Sigmoid colon (tissue), 7 donors: Measurements from ENCODE around the gene ALG8. TPM values are rescaled to one million over a fixed set of nuclear protein-coding genes. Genes with fewer than 3 reads are reported as not detected.

ENCODE experiments used
- DNase-seq: peaks from one replicate; pipeline ENCODE4 v3.0.0-alpha.2; 2019
- H3K27ac ChIP-seq, 4 donors: fragments of 200-600 bp; sonication (generic); one replicate each; pipeline ENCODE4 v1.5.1; 2016 to 2019; ENCODE audit warnings: mild to moderate bottlenecking in 1 of 4
- H3K27me3 ChIP-seq, 3 donors: fragments of 200-600 bp; sonication (generic); one replicate each; pipeline ENCODE4 v1.5.1; 2019; ENCODE audit warnings: mild to moderate bottlenecking in 1 of 3
- H3K36me3 ChIP-seq, 4 donors: fragments of 200-600 bp; sonication (generic); one replicate each; pipeline ENCODE4 v1.5.1; 2016 to 2019
- H3K4me1 ChIP-seq, 4 donors: fragments of 200-600 bp; sonication (generic); one replicate each; pipeline ENCODE4 v1.5.1; 2017 to 2019
- H3K4me3 ChIP-seq, 4 donors: fragments of 200-600 bp; sonication (generic); one replicate each; pipeline ENCODE4 v1.5.1; 2017 to 2019; ENCODE audit warnings: mild to moderate bottlenecking in 2 of 4, moderate library complexity in 1 of 4
- H3K9me3 ChIP-seq, 4 donors: fragments of 200-600 bp in 3 of 4; sonication (generic) in 3 of 4; one replicate each; pipeline versions ENCODE4 v1.5.1 to v1.6.1; 2013 to 2019
- CTCF ChIP-seq, 4 experiments: fragments of 450-650 bp in 3 of 4; fragments of 200-600 bp in 1 of 4; IDR thresholded peaks; one replicate each; pipeline ENCODE4 v1.5.1; 2016 to 2019; ENCODE audit warnings: antibody characterized with exemption in 4 of 4, mild to moderate bottlenecking in 3 of 4, moderate library complexity in 2 of 4
- EP300 ChIP-seq, 4 donors: sonication (generic); formaldehyde crosslinking; IDR thresholded peaks; one replicate each; pipeline ENCODE4 v1.6.1; 2017; ENCODE audit warnings: antibody characterized with exemption in 4 of 4
- POLR2A ChIP-seq, 2 donors: fragments of 450-650 bp; IDR thresholded peaks; one replicate each; pipeline ENCODE4 v1.6.1; 2016; ENCODE audit warnings: antibody characterized with exemption in 2 of 2, mild to moderate bottlenecking in 2 of 2, moderate library complexity in 2 of 2
- POLR2AphosphoS5 ChIP-seq, 4 donors: sonication (generic); formaldehyde crosslinking; IDR thresholded peaks; one replicate each; pipeline ENCODE4 v1.6.1; 2017; ENCODE audit warnings: antibody characterized with exemption in 4 of 4
- WGBS, 2 donors: extraction: QIAGEN DNeasy Blood & Tissue Kit; methylation state at CpG; one replicate each; pipeline ENCODE4 v1.1.7; 2013; 5-methylcytosine and 5-hydroxymethylcytosine counted together
- intact Hi-C: fragments of 100-400 bp; cut with DNase I; formaldehyde crosslinking; loops from one replicate; pipeline ENCODE4 v1.15.1; 2023
- polyA plus RNA-seq, 3 donors: library from polyadenylated mRNA; stranded (reverse); fragments of 200-250 nt; gene quantifications; one replicate each; pipeline ENCODE4 v1.2.3, GENCODE V29; 2013
- total RNA-seq, 4 donors: library from RNA; depleted of rRNA; stranded (reverse); fragments of >200 nt; gene quantifications; one replicate each; pipeline ENCODE4 v1.1.0, GENCODE V29; 2016
- donor health status: healthy with polysubstance abuse.
- donor health status: Bipolar disorder and iron deficiency.
- donor health status: healthy.

The ALG8 gene
- total and polyA plus RNA-seq, 7 donors, result 13.2 to 26.4 (median 22.4) TPM

GRCh38 chr11:78171951-78172350 is 32.5 kb upstream of the ALG8 start:
- intact Hi-C loops, result no loop called here
- peaks cover 0 to 47% (median 30%) of the 10 kb centered on the region in 4 donors for H3K4me1 ChIP-seq
- TF ChIP-seq EP300 (IDR thresholded peaks at IDR 0.05), result no peak
- TF ChIP-seq POLR2AphosphoS5 (IDR thresholded peaks at IDR 0.05), result no peak
- no peak for TF ChIP-seq CTCF (IDR thresholded peaks at IDR 0.05)
- no peak for TF ChIP-seq POLR2A (IDR thresholded peaks at IDR 0.05)
- H3K27me3 ChIP-seq, result no peaks in the 10 kb centered on the region
- peaks cover 0 to 21% (median 12%) of the 10 kb centered on the region in 4 donors for H3K36me3 ChIP-seq
- 95 to 96% methylated on average over 6 of the region's 6 CpGs for WGBS, 2 donors
- DNase-seq, result no peak
- H3K27ac ChIP-seq, result no peak overlapping the region
- H3K9me3 ChIP-seq, result no peaks in the 10 kb centered on the region
- H3K4me3 ChIP-seq, result no peak overlapping the region

GRCh38 chr11:78170874-78171549 is 31.6 kb upstream of the ALG8 start:
- Histone ChIP-seq H3K4me3 (no peak overlapping the region), H3K36me3 (peaks cover 0 to 21% (median 12%) of the 10 kb centered on the region in 4 donors), H3K9me3 (no peaks in the 10 kb centered on the region), H3K27me3 (no peaks in the 10 kb centered on the region), H3K27ac (peak overlapping the region in 1 of 4 donors; percentile 79), H3K4me1 (peaks cover 0 to 55% (median 39%) of the 10 kb centered on the region in 4 donors)
- TF ChIP-seq POLR2AphosphoS5 (IDR thresholded peaks at IDR 0.05) (no peak), POLR2A (IDR thresholded peaks at IDR 0.05) (no peak), EP300 (IDR thresholded peaks at IDR 0.05) (no peak), CTCF (IDR thresholded peaks at IDR 0.05) (no peak)
- 76 to 85% methylated on average over 7 of the region's 7 CpGs for WGBS, 2 donors
- DNase-seq, result no peak
- intact Hi-C loops, result no loop called here

GRCh38 chr11:78170413-78170812 is 31.0 kb upstream of the ALG8 start:
- H3K27ac ChIP-seq, result peak overlapping the region in 2 of 4 donors; percentile 73 to 79
- no peak for TF ChIP-seq CTCF (IDR thresholded peaks at IDR 0.05)
- no peak for TF ChIP-seq POLR2A (IDR thresholded peaks at IDR 0.05)
- TF ChIP-seq POLR2AphosphoS5 (IDR thresholded peaks at IDR 0.05), result no peak
- no peak for TF ChIP-seq EP300 (IDR thresholded peaks at IDR 0.05)
- H3K36me3 ChIP-seq, result peaks cover 0 to 21% (median 12%) of the 10 kb centered on the region in 4 donors
- no peak overlapping the region for H3K4me3 ChIP-seq
- peaks cover 0 to 61% (median 43%) of the 10 kb centered on the region in 4 donors for H3K4me1 ChIP-seq
- no peaks in the 10 kb centered on the region for H3K9me3 ChIP-seq
- intact Hi-C loops, result no loop called here
- WGBS, 2 donors, result 94 to 95% methylated on average over 11 of the region's 11 CpGs
- no peaks in the 10 kb centered on the region for H3K27me3 ChIP-seq
- DNase-seq, result no peak

GRCh38 chr11:78168539-78169477 is 29.4 kb upstream of the ALG8 start:
- H3K36me3 ChIP-seq, result peaks cover 0 to 16% (median 7%) of the 10 kb centered on the region in 4 donors
- H3K27ac ChIP-seq, result peak overlapping the region; percentile 71 to 79 (median 76)
- peak; percentile 91 for DNase-seq
- TF ChIP-seq POLR2AphosphoS5 (IDR thresholded peaks at IDR 0.05) (peak; percentile 35 to 75 (median 63)), POLR2A (IDR thresholded peaks at IDR 0.05) (no peak)
- WGBS, 2 donors, result 49 to 70% methylated on average over 17 of the region's 17 CpGs
- no peak overlapping the region for H3K4me3 ChIP-seq
- intact Hi-C loops, result loop anchor here (10.0 kb wide), 1 partner anchor 146 kb away; no protein-coding TSS in a partner anchor
- H3K9me3 ChIP-seq, result no peaks in the 10 kb centered on the region
- H3K27me3 ChIP-seq, result no peaks in the 10 kb centered on the region
- H3K4me1 ChIP-seq, result peaks cover 0 to 56% (median 49%) of the 10 kb centered on the region in 4 donors
